ENCODE data around the gene TTC28.

DNA sequence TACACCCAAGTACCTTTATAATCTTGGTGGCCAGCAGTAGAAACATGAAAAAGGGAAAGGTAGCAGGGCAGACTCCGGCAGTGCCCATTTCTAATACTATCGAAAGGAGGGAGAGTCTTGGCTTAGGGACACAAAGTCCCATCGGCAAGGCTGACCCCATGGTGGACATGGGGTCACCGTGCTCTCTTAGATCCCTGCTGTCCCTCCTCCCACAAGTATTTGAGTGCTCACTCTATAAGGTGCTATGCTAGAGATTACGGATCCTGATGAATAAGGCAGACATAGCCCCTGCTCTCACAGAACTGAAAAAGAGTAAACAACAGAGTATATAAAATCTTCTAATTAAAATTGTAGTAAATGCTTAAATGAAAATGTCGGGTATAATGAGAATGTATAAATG, 588.2 kb downstream of the TTC28 start:
- TF ChIP-seq POLR2A (IDR thresholded peaks at IDR 0.05) (no peak), CTCF (IDR thresholded peaks at IDR 0.05) (no peak)

Measured in gastroesophageal sphincter (tissue), 3 donors.